Psoas muscle (tissue), 8 donors: ENCODE results near the gene TCP11. TPM values are rescaled to one million over a fixed set of nuclear protein-coding genes. Genes with fewer than 3 reads are reported as not detected.
A peak's percentile ranks its signal among the peaks of the same experiment; 100 is the strongest.

Experiments
- ATAC-seq, 4 donors: fragments of 200-7000 bp; cut with Tn5 transposase; one replicate each; pipeline ENCODE4 v1.9.1; 2020; ENCODE audit warnings: moderate library complexity in 3 of 4, mild to moderate bottlenecking in 2 of 4
- DNase-seq, 2 donors: peaks; one replicate each; pipeline ENCODE4 v3.0.0-alpha.2; 2020
- H3K27ac ChIP-seq: fragments of 200-600 bp; one replicate; pipeline ENCODE4 v1.8.0; 2022
- H3K27me3 ChIP-seq, 3 donors: fragments of 200-600 bp in 1 of 3; one replicate each; pipeline versions ENCODE4 v1.6.1 to v1.8.0; 2013 to 2022; ENCODE audit warnings: low read length in 2 of 3, mild to moderate bottlenecking in 2 of 3, moderate library complexity in 1 of 3; ENCODE audit not compliant: insufficient read depth in 3 of 3
- H3K36me3 ChIP-seq, 2 donors: fragments of 200-600 bp in 1 of 2; one replicate each; pipeline versions ENCODE4 v1.6.1 to v1.8.0; 2013 to 2022; ENCODE audit warnings: low read depth in 1 of 2, mild to moderate bottlenecking in 1 of 2, moderate library complexity in 1 of 2; ENCODE audit not compliant: insufficient read depth in 1 of 2
- H3K4me1 ChIP-seq: fragments of 200-600 bp; one replicate; pipeline ENCODE4 v1.8.0; 2022
- H3K4me3 ChIP-seq: fragments of 200-600 bp; one replicate; pipeline ENCODE4 v1.8.0; 2022; ENCODE audit warnings: mild to moderate bottlenecking
- H3K9me3 ChIP-seq: fragments of 200-600 bp; one replicate; pipeline ENCODE4 v1.8.0; 2022
- WGBS, 3 donors: extraction: QIAGEN DNeasy Blood & Tissue Kit; methylation state at CpG; one replicate each; pipeline versions ENCODE4 v1.1.6 to v1.1.7; 2013; 5-methylcytosine and 5-hydroxymethylcytosine counted together
- intact Hi-C, 2 donors: fragments of 100-400 bp; cut with DNase I; formaldehyde crosslinking; loops; one replicate each; pipeline versions ENCODE4 v1.11.0 to v1.14.2; 2022
- polyA plus RNA-seq, 3 donors: library from polyadenylated mRNA; stranded (reverse); fragments of 200-250 nt; gene quantifications; one replicate each; pipeline ENCODE4 v1.2.3, GENCODE V29; 2013
- total RNA-seq, 4 donors: library from RNA; stranded (reverse); fragmentation: NEBNext Ultra II Directional in 2 of 4; extraction: Animal tissue kit (Norgen Biotek cat#: 25700) in 2 of 4; gene quantifications; one replicate each; pipeline versions ENCODE4 v1.2.1 to v1.2.4, GENCODE V29; 2021 to 2023
- TF ChIP-seq, protein P1 (sequence below): fragments of 200-600 bp; IDR thresholded peaks from one replicate; pipeline ENCODE4 v1.8.0; 2022; ENCODE audit warnings: antibody characterized with exemption
- donor health status: healthy with polysubstance abuse.
- donor health status: DM: no; HTN: no; CAD: no; lungs with moderate emphysema.
- donor health status: Bipolar disorder and iron deficiency.
- donor health status: healthy.
- donor health status: DM: yes; HTN: yes; CAD: no.
- donor health status: DM: no; HTN: no; CAD: no.
- donor health status: DM: no; HTN: no; CAD: no.
- donor health status: DM: yes; HTN: yes; CAD: no.

Gene TCP11
- total and polyA plus RNA-seq, 7 donors = 0.08 TPM; not detected in 6

DNA sequence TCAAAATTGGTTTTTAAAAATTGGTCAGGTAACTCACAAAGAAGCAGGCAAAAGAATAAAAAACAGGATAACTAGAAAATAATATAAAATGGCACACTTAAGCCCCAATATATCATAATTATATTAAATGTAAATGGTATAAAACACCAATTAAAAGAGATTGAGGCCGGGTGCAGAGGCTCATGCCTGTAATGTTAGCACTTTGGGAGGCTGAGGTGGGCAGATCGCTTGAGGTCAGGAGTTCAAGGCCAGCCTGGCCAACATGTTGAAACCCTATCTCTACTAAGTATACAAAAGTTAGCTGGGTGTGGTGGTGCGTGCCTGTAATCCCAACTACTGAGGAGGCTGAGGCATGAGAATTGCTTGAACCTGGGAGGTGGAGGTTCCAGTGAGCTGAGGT, 36.1 kb downstream of the TCP11 start:
- no peak overlapping the region for H3K4me3 ChIP-seq
- no peaks in the 10 kb centered on the region for H3K36me3 ChIP-seq
- no peak for ATAC-seq
- no peaks in the 10 kb centered on the region for H3K4me1 ChIP-seq
- WGBS, 3 donors = 91 to 97% (median 93%) methylated on average over 3 of the region's 3 CpGs
- no peak overlapping the region for H3K27ac ChIP-seq
- no peaks in the 10 kb centered on the region for H3K27me3 ChIP-seq
- no peaks in the 10 kb centered on the region for H3K9me3 ChIP-seq
- TF ChIP-seq, protein P1, sequence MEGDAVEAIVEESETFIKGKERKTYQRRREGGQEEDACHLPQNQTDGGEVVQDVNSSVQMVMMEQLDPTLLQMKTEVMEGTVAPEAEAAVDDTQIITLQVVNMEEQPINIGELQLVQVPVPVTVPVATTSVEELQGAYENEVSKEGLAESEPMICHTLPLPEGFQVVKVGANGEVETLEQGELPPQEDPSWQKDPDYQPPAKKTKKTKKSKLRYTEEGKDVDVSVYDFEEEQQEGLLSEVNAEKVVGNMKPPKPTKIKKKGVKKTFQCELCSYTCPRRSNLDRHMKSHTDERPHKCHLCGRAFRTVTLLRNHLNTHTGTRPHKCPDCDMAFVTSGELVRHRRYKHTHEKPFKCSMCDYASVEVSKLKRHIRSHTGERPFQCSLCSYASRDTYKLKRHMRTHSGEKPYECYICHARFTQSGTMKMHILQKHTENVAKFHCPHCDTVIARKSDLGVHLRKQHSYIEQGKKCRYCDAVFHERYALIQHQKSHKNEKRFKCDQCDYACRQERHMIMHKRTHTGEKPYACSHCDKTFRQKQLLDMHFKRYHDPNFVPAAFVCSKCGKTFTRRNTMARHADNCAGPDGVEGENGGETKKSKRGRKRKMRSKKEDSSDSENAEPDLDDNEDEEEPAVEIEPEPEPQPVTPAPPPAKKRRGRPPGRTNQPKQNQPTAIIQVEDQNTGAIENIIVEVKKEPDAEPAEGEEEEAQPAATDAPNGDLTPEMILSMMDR = no peak
- intact Hi-C loops = no loop called here
- DNase-seq = no peak

DNA sequence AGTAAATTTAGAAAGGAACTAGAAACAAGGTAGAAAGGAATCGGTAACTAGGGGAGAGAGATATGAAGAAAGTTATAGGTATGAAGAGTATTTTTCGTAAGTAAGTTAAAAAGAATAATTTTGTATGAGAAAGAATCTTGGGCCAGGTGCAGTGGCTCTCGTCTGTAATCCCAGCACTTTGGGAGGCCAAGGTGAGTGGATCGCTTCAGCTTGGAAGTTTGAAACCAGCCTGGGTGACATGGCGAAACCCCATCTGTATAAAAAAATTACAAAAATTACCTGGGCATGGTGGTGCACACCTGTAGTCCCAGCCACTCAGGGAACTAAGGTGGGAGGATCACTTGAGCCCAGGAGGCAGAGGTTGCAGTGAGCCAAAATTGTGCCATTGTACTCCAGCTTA, 42.0 kb downstream of the TCP11 start:
- 98 to 99% (median 99%) methylated on average over 5 of the region's 5 CpGs for WGBS, 3 donors
- ATAC-seq = no peak

DNA sequence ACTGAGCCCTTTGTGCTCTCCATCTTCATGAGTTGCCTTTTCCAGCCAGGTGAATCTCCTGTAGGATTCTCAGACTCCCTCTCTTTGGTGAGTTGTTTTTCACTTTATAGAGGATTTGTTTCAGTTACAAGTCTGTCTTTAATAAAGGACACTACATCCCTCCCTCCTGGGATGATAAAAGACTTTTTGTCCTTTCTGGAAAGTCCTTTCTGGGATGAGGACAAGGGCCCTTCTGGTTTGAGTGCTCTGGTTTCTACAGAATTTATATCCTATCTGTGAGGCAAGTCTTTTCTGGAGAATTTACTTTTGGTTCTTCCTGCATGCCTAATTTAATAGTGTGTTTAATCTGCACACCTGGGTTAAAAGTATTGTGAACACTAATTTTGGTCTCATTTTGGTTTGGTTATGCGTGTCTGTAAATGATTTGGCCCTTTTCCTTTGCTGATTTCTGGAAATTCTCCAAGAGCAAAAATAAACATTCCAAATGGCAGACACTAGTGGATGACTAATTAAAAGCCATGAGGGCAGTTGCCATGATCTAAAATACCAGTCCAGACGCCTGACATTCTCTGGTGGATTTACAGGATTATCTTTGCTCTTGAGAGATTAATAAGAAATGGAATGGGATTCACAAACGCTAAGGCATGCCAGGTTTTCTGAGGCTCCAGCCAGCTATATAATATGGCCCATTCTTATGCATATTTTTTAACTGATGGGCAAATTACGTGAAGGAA, 44.8 kb downstream of the TCP11 start:
- H3K4me1 ChIP-seq = no peaks in the 10 kb centered on the region
- ATAC-seq = peak in 1 of 4 donors; percentile 37
- H3K27me3 ChIP-seq = no peaks in the 10 kb centered on the region
- H3K9me3 ChIP-seq = no peaks in the 10 kb centered on the region
- TF ChIP-seq, protein P1 = no peak
- WGBS, 3 donors = 16 to 23% (median 19%) methylated on average over 4 of the region's 4 CpGs
- intact Hi-C loops = no loop called here
- H3K27ac ChIP-seq = no peak overlapping the region
- H3K4me3 ChIP-seq = no peak overlapping the region
- no peak for DNase-seq
- H3K36me3 ChIP-seq = peaks cover 0 to 4% of the 10 kb centered on the region in 2 donors

More for the DNA sequence above, 42.0 kb downstream of the TCP11 start:
- Histone ChIP-seq H3K4me3 (no peak overlapping the region), H3K9me3 (no peaks in the 10 kb centered on the region), H3K27me3 (no peaks in the 10 kb centered on the region), H3K27ac (no peak overlapping the region), H3K36me3 (no peaks in the 10 kb centered on the region), H3K4me1 (no peaks in the 10 kb centered on the region)
- intact Hi-C loops = no loop called here
- TF ChIP-seq, protein P1 = no peak
- no peak for DNase-seq

DNA sequence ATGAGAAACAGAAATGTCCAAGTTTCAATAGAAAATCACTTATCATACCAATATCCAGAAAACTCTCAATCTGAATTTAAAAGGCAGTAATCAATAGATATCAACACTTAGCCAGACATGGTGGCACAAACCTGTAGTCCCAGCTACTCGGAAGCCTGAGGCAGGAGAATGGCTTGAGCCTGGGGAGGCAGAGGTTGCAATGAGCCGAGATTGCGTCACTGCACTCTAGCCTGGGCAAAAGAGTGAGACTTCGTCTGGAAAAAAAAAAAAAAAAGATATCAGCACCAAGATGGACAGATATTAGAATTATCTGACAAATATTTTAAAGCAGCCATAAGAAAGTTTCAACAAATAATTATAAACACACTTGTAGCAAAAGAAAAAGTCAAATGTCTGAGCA, 47.0 kb downstream of the TCP11 start:
- 79 to 81% (median 81%) methylated on average over 4 of the region's 4 CpGs for WGBS, 3 donors
- Histone ChIP-seq H3K4me3 (no peak overlapping the region), H3K9me3 (no peaks in the 10 kb centered on the region), H3K27me3 (no peaks in the 10 kb centered on the region), H3K27ac (no peak overlapping the region), H3K4me1 (no peaks in the 10 kb centered on the region), H3K36me3 (peaks cover 0 to 25% of the 10 kb centered on the region in 2 donors)
- ATAC-seq (no peak), DNase-seq (no peak)
- intact Hi-C loops = no loop called here
- TF ChIP-seq, protein P1 = no peak

DNA sequence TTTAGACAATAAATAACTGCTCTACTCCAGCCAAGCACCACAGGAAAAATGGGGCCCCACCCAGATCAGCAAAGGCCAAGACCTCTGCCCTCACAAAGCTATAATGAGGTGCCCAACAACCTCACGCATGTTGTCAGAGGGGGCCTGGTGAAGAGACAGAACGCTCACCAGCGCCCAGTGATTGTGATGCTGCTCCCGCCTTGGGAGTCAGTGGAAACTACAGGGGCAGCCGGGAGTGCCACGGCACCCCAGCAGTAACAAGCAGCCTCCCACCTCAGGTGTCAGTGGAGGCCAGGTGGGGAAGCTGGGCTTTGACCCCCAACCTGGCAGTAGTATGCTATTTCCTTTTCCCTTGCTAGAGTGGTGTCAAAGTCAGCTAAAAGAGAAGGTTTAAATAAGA, 47.4 kb downstream of the TCP11 start:
- DNase-seq (no peak), ATAC-seq (no peak)
- H3K27me3 ChIP-seq = no peaks in the 10 kb centered on the region
- no peaks in the 10 kb centered on the region for H3K9me3 ChIP-seq
- H3K4me3 ChIP-seq = no peak overlapping the region
- no peaks in the 10 kb centered on the region for H3K4me1 ChIP-seq
- intact Hi-C loops = no loop called here
- H3K27ac ChIP-seq = no peak overlapping the region
- peaks cover 0 to 29% of the 10 kb centered on the region in 2 donors for H3K36me3 ChIP-seq
- 87 to 92% (median 89%) methylated on average over 6 of the region's 6 CpGs for WGBS, 3 donors
- TF ChIP-seq, protein P1 = no peak
